BE2C (cell line): ENCODE results near the gene TBC1D22A.

ENCODE experiments used
- DNase-seq: peaks from one replicate; pipeline ENCODE4 v3.0.0-alpha.2; 2020
- H3K27me3 ChIP-seq: fragments of 250-450 bp; sonication (Bioruptor Pico); 2 replicates; pipeline ENCODE4 v1.5.1; 2020; ENCODE audit warnings: mild to moderate bottlenecking
- H3K36me3 ChIP-seq: fragments of 250-450 bp; sonication (Bioruptor Pico); 2 replicates; pipeline ENCODE4 v1.5.1; 2020; ENCODE audit warnings: mild to moderate bottlenecking
- H3K4me1 ChIP-seq: fragments of 250-450 bp; sonication (Bioruptor Pico); 2 replicates; pipeline ENCODE4 v1.5.1; 2020
- H3K4me3 ChIP-seq: 2 replicates; pipeline ENCODE4 v1.5.1; 2011; ENCODE audit warnings: low read depth, low read length
- H3K9me3 ChIP-seq: fragments of 250-450 bp; sonication (Bioruptor Pico); 2 replicates; pipeline ENCODE4 v1.5.1; 2020
- TF ChIP-seq, protein P1 (sequence below): IDR thresholded peaks from 2 replicates; pipeline ENCODE4 v1.5.1; 2012; ENCODE audit warnings: mild to moderate bottlenecking, low read depth, low read length

TBC1D22A gene

GRCh38 chr22:47034076-47034808 lies 271.8 kb downstream of the TBC1D22A start:
- Histone ChIP-seq H3K4me1 (peaks cover 7% of the 10 kb centered on the region), H3K27me3 (no peaks in the 10 kb centered on the region), H3K36me3 (no peaks in the 10 kb centered on the region), H3K9me3 (no peaks in the 10 kb centered on the region), H3K4me3 (no peak overlapping the region)
- TF ChIP-seq, protein P1, sequence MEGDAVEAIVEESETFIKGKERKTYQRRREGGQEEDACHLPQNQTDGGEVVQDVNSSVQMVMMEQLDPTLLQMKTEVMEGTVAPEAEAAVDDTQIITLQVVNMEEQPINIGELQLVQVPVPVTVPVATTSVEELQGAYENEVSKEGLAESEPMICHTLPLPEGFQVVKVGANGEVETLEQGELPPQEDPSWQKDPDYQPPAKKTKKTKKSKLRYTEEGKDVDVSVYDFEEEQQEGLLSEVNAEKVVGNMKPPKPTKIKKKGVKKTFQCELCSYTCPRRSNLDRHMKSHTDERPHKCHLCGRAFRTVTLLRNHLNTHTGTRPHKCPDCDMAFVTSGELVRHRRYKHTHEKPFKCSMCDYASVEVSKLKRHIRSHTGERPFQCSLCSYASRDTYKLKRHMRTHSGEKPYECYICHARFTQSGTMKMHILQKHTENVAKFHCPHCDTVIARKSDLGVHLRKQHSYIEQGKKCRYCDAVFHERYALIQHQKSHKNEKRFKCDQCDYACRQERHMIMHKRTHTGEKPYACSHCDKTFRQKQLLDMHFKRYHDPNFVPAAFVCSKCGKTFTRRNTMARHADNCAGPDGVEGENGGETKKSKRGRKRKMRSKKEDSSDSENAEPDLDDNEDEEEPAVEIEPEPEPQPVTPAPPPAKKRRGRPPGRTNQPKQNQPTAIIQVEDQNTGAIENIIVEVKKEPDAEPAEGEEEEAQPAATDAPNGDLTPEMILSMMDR: no peak
- DNase-seq: peak; percentile 22

DNA sequence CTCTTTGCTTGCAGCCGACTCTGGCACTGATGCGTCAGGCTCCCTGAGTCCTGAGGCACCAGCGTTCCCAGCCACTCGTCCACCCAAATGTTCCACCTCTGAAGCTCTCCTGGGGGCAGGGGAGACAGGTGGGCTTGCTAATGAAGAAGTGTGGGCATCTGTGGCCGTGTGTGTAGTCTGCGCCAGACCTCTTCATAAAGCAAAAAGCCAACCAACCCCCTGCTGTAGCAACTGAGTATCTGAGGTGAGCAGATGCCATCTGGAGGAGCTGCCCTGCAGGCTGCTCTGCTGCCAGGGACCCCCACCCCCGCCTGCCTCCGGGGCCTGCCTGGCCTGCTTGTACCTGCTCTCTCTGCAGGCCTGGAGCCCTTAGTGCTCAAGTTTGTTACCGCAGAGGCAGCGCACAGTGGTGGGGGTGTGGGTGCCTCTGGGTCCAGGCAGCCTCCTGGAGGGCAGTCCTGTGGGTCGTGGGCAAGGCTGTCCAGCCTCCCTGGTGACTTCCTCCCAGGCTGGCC lies 272.5 kb downstream of the TBC1D22A start:
- Histone ChIP-seq H3K4me1 (peaks cover 7% of the 10 kb centered on the region), H3K4me3 (no peak overlapping the region), H3K27me3 (no peaks in the 10 kb centered on the region), H3K36me3 (no peaks in the 10 kb centered on the region), H3K9me3 (no peaks in the 10 kb centered on the region)
- TF ChIP-seq, protein P1: no peak
- DNase-seq: peak; percentile 57

- no peak for DNase-seq
- Histone ChIP-seq H3K9me3 (no peaks in the 10 kb centered on the region), H3K4me3 (no peak overlapping the region), H3K4me1 (peaks cover 7% of the 10 kb centered on the region), H3K36me3 (no peaks in the 10 kb centered on the region), H3K27me3 (no peaks in the 10 kb centered on the region)
- TF ChIP-seq, protein P1: no peak
Measured at GRCh38 chr22:47035425-47035881, 273.0 kb downstream of the TBC1D22A start.

DNA sequence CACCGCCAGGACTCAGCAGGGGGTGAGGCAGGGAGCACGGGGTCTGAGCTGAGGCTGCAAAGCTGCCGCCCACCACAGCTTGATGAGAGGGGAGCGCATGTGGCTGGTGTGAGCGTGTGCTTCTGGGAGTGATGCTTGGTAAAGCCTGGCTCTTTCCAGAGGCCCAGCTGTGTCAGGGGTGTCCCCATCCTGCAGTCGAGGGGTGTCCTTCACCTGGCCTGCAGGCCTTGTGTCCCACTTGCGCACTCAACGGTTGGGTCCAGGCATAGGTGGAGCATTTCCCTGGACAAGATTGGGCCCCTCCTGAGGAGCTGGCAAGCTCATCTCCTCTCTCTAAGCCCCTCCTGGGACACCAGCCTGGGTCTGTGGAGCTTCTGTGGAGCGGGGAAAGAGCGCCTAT lies 273.9 kb downstream of the TBC1D22A start:
- Histone ChIP-seq H3K4me3 (no peak overlapping the region), H3K4me1 (peaks cover 7% of the 10 kb centered on the region), H3K9me3 (no peaks in the 10 kb centered on the region), H3K36me3 (no peaks in the 10 kb centered on the region), H3K27me3 (no peaks in the 10 kb centered on the region)
- TF ChIP-seq, protein P1: no peak
- DNase-seq: no peak

GRCh38 chr22:47036936-47037485 lies 274.6 kb downstream of the TBC1D22A start:
- H3K27me3 ChIP-seq: no peaks in the 10 kb centered on the region
- H3K4me3 ChIP-seq: no peak overlapping the region
- H3K4me1 ChIP-seq: peaks cover 7% of the 10 kb centered on the region
- H3K9me3 ChIP-seq: no peaks in the 10 kb centered on the region
- TF ChIP-seq, protein P1: no peak
- H3K36me3 ChIP-seq: no peaks in the 10 kb centered on the region
- DNase-seq: no peak
